Testis (tissue), 2 donors: ENCODE data around the gene NIPBL.

Experiments
- POLR2A ChIP-seq: fragments of 450-650 bp; IDR thresholded peaks from one replicate; pipeline ENCODE4 v1.6.1; 2017; ENCODE audit warnings: antibody characterized with exemption, mild to moderate bottlenecking, moderate library complexity
- TF ChIP-seq, protein P1 (sequence below), 3 experiments: fragments of 450-650 bp in 2 of 3; fragments of 200-600 bp in 1 of 3; sonication (generic) in 1 of 3; IDR thresholded peaks; one replicate each; pipeline ENCODE4 v1.5.1; 2016 to 2019; ENCODE audit warnings: antibody characterized with exemption in 3 of 3, mild to moderate bottlenecking in 2 of 3, moderate library complexity in 1 of 3

DNA sequence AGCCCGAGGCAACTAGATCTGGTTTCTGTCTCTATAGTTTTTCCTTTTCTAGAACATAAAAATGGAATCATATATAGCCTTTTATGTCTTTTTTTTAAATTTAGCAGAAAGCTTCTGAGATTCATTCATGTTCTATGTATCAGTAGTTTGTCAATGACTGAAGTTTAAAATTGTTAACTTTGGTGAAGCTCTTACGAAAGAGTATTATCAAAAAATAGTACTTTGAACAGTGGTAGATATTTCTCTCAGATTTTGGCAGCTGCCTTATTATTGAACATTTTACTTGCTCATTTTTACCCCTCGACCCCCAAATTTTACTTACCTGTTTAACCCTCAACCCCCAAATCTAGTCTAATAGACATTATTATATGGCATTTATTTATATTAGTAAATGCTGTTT is 10.2 kb downstream of the NIPBL start:
- TF ChIP-seq, protein P1, sequence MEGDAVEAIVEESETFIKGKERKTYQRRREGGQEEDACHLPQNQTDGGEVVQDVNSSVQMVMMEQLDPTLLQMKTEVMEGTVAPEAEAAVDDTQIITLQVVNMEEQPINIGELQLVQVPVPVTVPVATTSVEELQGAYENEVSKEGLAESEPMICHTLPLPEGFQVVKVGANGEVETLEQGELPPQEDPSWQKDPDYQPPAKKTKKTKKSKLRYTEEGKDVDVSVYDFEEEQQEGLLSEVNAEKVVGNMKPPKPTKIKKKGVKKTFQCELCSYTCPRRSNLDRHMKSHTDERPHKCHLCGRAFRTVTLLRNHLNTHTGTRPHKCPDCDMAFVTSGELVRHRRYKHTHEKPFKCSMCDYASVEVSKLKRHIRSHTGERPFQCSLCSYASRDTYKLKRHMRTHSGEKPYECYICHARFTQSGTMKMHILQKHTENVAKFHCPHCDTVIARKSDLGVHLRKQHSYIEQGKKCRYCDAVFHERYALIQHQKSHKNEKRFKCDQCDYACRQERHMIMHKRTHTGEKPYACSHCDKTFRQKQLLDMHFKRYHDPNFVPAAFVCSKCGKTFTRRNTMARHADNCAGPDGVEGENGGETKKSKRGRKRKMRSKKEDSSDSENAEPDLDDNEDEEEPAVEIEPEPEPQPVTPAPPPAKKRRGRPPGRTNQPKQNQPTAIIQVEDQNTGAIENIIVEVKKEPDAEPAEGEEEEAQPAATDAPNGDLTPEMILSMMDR (IDR thresholded peaks at IDR 0.05), result no peak
- TF ChIP-seq POLR2A, result no peak
